ENCODE measurements around the gene TMEM253. TPM values are rescaled to one million over a fixed set of nuclear protein-coding genes. Genes with fewer than 3 reads are reported as not detected.
A peak's percentile ranks its signal among the peaks of the same experiment; 100 is the strongest.

The TMEM253 gene
- total RNA-seq: under 1 TPM in 1 of 4 donors, not detected in 3; 0.94 TPM

- no peaks in the 10 kb centered on the region for H3K36me3 ChIP-seq
- H3K27me3 ChIP-seq: no peaks in the 10 kb centered on the region
- no peak for ATAC-seq
- H3K9me3 ChIP-seq: no peaks in the 10 kb centered on the region
- WGBS, 2 donors (ENCODE audit: low coverage in 1 of 2): 92 to 95% methylated on average over 3 to 4 of the region's 5 CpGs
- no peak within 1 kb of the TSS for H3K4me3 ChIP-seq
- TF ChIP-seq EP300 (IDR thresholded peaks at IDR 0.05): no peak
- no peak for TF ChIP-seq POLR2A (IDR thresholded peaks at IDR 0.05)
- TF ChIP-seq CTCF (IDR thresholded peaks at IDR 0.05): no peak
- TF ChIP-seq POLR2AphosphoS5 (IDR thresholded peaks at IDR 0.05): no peak
- H3K4me1 ChIP-seq: peaks cover 7 to 73% (median 24%) of the 10 kb centered on the region in 3 donors
- peak within 1 kb of the TSS in 3 of 4 donors; percentile 98 to 99 (median 98) for H3K27ac ChIP-seq
Measured at GRCh38 chr14:21100931-21101330, at the start of gene TMEM253. TSS of gene TMEM253 (plus strand) at chr14:21101066. CDS start at chr14:21101344, 278 bp downstream.

- 88 to 94% methylated on average over 3 to 12 of the region's 20 CpGs for WGBS, 2 donors (ENCODE audit: low coverage in 1 of 2)
- ATAC-seq: no peak
- no peak for TF ChIP-seq CTCF (IDR thresholded peaks at IDR 0.05)
- TF ChIP-seq POLR2AphosphoS5 (IDR thresholded peaks at IDR 0.05): no peak
- no peak for TF ChIP-seq EP300 (IDR thresholded peaks at IDR 0.05)
- TF ChIP-seq POLR2A (IDR thresholded peaks at IDR 0.05): no peak
Measured at GRCh38 chr14:21053184-21054122, 47.4 kb upstream of the TMEM253 start.

GRCh38 chr14:21054123-21054767, 46.6 kb upstream of the TMEM253 start:
- Histone ChIP-seq H3K27ac (no peak overlapping the region), H3K4me1 (no peaks in the 10 kb centered on the region), H3K27me3 (no peaks in the 10 kb centered on the region), H3K9me3 (no peaks in the 10 kb centered on the region), H3K4me3 (no peak overlapping the region), H3K36me3 (no peaks in the 10 kb centered on the region)
- no peak for ATAC-seq
- WGBS, 2 donors (ENCODE audit: low coverage in 1 of 2): 68 to 86% methylated on average over 2 of the region's 3 CpGs
- TF ChIP-seq POLR2AphosphoS5 (IDR thresholded peaks at IDR 0.05): no peak
- TF ChIP-seq EP300 (IDR thresholded peaks at IDR 0.05): no peak
- no peak for TF ChIP-seq CTCF (IDR thresholded peaks at IDR 0.05)
- TF ChIP-seq POLR2A (IDR thresholded peaks at IDR 0.05): no peak

More at GRCh38 chr14:21053184-21054122, 47.4 kb upstream of the TMEM253 start:
- H3K4me3 ChIP-seq: no peak overlapping the region
- H3K36me3 ChIP-seq: no peaks in the 10 kb centered on the region
- no peaks in the 10 kb centered on the region for H3K27me3 ChIP-seq
- H3K9me3 ChIP-seq: no peaks in the 10 kb centered on the region
- H3K4me1 ChIP-seq: no peaks in the 10 kb centered on the region
- no peak overlapping the region for H3K27ac ChIP-seq

GRCh38 chr14:21054768-21055145, 46.1 kb upstream of the TMEM253 start:
- H3K36me3 ChIP-seq: no peaks in the 10 kb centered on the region
- no peak overlapping the region for H3K4me3 ChIP-seq
- no peaks in the 10 kb centered on the region for H3K27me3 ChIP-seq
- H3K27ac ChIP-seq: no peak overlapping the region
- TF ChIP-seq POLR2AphosphoS5 (IDR thresholded peaks at IDR 0.05) (no peak), EP300 (IDR thresholded peaks at IDR 0.05) (no peak), POLR2A (IDR thresholded peaks at IDR 0.05) (no peak), CTCF (IDR thresholded peaks at IDR 0.05) (no peak)
- no peak for ATAC-seq
- H3K9me3 ChIP-seq: no peaks in the 10 kb centered on the region
- 74 to 83% methylated on average over 3 to 4 of the region's 4 CpGs for WGBS, 2 donors (ENCODE audit: low coverage in 1 of 2)
- H3K4me1 ChIP-seq: no peaks in the 10 kb centered on the region
